Measurements from ENCODE around the gene RPAIN. TPM values are rescaled to one million over a fixed set of nuclear protein-coding genes. Genes with fewer than 3 reads are reported as not detected.

RPAIN gene
- total RNA-seq, 1 experiment from 2014 or later: 36.7 TPM

DNA sequence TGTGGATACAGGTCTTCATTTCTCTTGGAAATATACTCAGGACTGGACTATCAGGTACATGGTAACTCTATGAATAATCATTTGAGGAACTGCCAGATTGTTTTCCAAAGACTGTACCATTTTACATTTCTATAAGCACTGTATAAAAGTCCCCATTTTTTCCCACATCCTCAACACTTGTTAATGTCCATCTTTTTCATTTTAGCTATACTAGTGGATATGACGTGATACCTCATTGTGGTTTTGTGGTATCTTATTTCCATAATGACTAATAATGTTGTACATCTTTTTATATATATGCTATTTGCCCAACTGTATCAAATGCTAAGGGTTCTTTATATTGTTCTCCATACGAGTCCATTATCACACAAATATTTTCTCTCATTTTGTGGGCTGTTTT lies 23.4 kb upstream of the RPAIN start:
- H3K4me1 ChIP-seq (ENCODE audit: control insufficient read depth, insufficient read depth, low read length): no peaks in the 10 kb centered on the region
- peaks cover 44% of the 10 kb centered on the region for H3K36me3 ChIP-seq (ENCODE audit: control insufficient read depth, insufficient read depth, low read length)
- DNase-seq (ENCODE audit: low read depth, low spot score) (no peak), ATAC-seq (no peak)
- H3K4me3 ChIP-seq (ENCODE audit: low read depth in 2 of 2, low read length in 2 of 2): no peak overlapping the region
- no TSS peak for BruUV-seq (replicated peaks)
- H3K27me3 ChIP-seq (ENCODE audit: control insufficient read depth, insufficient read depth, low read length): no peaks in the 10 kb centered on the region
- no peaks in the 10 kb centered on the region for H3K9me3 ChIP-seq (ENCODE audit: control insufficient read depth, insufficient read depth, low read depth, low read length)
- TF ChIP-seq, protein P1, sequence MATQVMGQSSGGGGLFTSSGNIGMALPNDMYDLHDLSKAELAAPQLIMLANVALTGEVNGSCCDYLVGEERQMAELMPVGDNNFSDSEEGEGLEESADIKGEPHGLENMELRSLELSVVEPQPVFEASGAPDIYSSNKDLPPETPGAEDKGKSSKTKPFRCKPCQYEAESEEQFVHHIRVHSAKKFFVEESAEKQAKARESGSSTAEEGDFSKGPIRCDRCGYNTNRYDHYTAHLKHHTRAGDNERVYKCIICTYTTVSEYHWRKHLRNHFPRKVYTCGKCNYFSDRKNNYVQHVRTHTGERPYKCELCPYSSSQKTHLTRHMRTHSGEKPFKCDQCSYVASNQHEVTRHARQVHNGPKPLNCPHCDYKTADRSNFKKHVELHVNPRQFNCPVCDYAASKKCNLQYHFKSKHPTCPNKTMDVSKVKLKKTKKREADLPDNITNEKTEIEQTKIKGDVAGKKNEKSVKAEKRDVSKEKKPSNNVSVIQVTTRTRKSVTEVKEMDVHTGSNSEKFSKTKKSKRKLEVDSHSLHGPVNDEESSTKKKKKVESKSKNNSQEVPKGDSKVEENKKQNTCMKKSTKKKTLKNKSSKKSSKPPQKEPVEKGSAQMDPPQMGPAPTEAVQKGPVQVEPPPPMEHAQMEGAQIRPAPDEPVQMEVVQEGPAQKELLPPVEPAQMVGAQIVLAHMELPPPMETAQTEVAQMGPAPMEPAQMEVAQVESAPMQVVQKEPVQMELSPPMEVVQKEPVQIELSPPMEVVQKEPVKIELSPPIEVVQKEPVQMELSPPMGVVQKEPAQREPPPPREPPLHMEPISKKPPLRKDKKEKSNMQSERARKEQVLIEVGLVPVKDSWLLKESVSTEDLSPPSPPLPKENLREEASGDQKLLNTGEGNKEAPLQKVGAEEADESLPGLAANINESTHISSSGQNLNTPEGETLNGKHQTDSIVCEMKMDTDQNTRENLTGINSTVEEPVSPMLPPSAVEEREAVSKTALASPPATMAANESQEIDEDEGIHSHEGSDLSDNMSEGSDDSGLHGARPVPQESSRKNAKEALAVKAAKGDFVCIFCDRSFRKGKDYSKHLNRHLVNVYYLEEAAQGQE (IDR thresholded peaks at IDR 0.05; ENCODE audit: insufficient read depth in 1 of 2, low read depth in 2 of 2, low read length in 1 of 2): no peak
- TF ChIP-seq TCF7L2 (IDR thresholded peaks at IDR 0.05; ENCODE audit: low read depth, low read length) (no peak), SIN3A (IDR thresholded peaks at IDR 0.05; ENCODE audit: borderline replicate concordance, insufficient read depth, low read depth, low read length) (no peak), POLR2AphosphoS5 (IDR thresholded peaks at IDR 0.05; ENCODE audit: low read depth, low read length) (no peak)
- TF ChIP-seq, protein P2, sequence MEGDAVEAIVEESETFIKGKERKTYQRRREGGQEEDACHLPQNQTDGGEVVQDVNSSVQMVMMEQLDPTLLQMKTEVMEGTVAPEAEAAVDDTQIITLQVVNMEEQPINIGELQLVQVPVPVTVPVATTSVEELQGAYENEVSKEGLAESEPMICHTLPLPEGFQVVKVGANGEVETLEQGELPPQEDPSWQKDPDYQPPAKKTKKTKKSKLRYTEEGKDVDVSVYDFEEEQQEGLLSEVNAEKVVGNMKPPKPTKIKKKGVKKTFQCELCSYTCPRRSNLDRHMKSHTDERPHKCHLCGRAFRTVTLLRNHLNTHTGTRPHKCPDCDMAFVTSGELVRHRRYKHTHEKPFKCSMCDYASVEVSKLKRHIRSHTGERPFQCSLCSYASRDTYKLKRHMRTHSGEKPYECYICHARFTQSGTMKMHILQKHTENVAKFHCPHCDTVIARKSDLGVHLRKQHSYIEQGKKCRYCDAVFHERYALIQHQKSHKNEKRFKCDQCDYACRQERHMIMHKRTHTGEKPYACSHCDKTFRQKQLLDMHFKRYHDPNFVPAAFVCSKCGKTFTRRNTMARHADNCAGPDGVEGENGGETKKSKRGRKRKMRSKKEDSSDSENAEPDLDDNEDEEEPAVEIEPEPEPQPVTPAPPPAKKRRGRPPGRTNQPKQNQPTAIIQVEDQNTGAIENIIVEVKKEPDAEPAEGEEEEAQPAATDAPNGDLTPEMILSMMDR (IDR thresholded peaks at IDR 0.05): no peak
- POLR2A ChIA-PET: no interaction called here
- intact Hi-C loops (cut with micrococcal nuclease; ENCODE audit: unreplicated experiment) (no loop called here), in situ Hi-C loops (cut with HindIII; ENCODE audit: low pct_unique_long_range_greater_than_20kb, low sequenced_read_pairs) (no loop called here)
- no peak overlapping the region for H3K27ac ChIP-seq (ENCODE audit: low read length)
- CTCF ChIA-PET: no interaction called here

DNA sequence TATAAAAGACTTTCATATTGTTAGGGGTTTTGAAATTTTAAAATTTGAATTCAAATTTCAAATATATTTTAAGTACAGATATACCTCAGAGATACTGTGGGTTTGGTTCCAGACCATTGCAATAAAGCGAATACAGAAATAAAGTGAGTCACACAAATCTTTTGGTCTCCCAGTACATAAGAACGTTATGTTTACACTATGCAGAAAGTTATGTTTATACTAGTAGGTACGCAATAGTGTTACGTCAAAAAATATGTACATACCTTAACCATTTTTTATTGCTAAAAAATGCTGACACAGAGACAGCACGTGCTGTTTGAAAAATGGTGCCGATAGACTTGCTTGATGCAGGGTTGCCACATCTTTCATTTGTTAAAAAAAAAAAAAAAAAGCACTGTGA lies 20.2 kb upstream of the RPAIN start:
- in situ Hi-C loops (cut with HindIII; ENCODE audit: low pct_unique_long_range_greater_than_20kb, low sequenced_read_pairs): no loop called here
- TF ChIP-seq SIN3A (IDR thresholded peaks at IDR 0.05; ENCODE audit: borderline replicate concordance, insufficient read depth, low read depth, low read length) (no peak), POLR2AphosphoS5 (IDR thresholded peaks at IDR 0.05; ENCODE audit: low read depth, low read length) (no peak), TCF7L2 (IDR thresholded peaks at IDR 0.05; ENCODE audit: low read depth, low read length) (no peak)
- TF ChIP-seq, protein P1 (IDR thresholded peaks at IDR 0.05; ENCODE audit: insufficient read depth in 1 of 2, low read depth in 2 of 2, low read length in 1 of 2): no peak
- TF ChIP-seq, protein P2 (IDR thresholded peaks at IDR 0.05): no peak
- Histone ChIP-seq H3K4me1 (ENCODE audit: control insufficient read depth, insufficient read depth, low read length) (no peaks in the 10 kb centered on the region), H3K36me3 (ENCODE audit: control insufficient read depth, insufficient read depth, low read length) (peaks cover 39% of the 10 kb centered on the region), H3K27ac (ENCODE audit: low read length) (no peak overlapping the region), H3K9me3 (ENCODE audit: control insufficient read depth, insufficient read depth, low read depth, low read length) (no peaks in the 10 kb centered on the region), H3K27me3 (ENCODE audit: control insufficient read depth, insufficient read depth, low read length) (no peaks in the 10 kb centered on the region), H3K4me3 (ENCODE audit: low read depth in 2 of 2, low read length in 2 of 2) (no peak overlapping the region)
- POLR2A ChIA-PET: no interaction called here
- CTCF ChIA-PET: no interaction called here
- ATAC-seq: no peak
- BruUV-seq (replicated peaks): no TSS peak
- DNase-seq (ENCODE audit: low read depth, low spot score): no peak
- intact Hi-C loops (cut with micrococcal nuclease; ENCODE audit: unreplicated experiment): no loop called here

All from Panc1 (cell line).